GM12878 (cell line): ENCODE measurements around the gene MUC5B. TPM values are rescaled to one million over a fixed set of nuclear protein-coding genes. Genes with fewer than 3 reads are reported as not detected.
A peak's percentile ranks its signal among the peaks of the same experiment; 100 is the strongest.

Experiments
- ATAC-seq: fragments of 200-7000 bp; cut with Tn5 transposase; 3 replicates; pipeline ENCODE4 v1.9.1; 2020; ENCODE audit warnings: mild to moderate bottlenecking, moderate library complexity
- BruUV-seq: library from RNA; stranded (reverse); fragments of 400-500 nt; replicated peaks from 2 replicates; lab custom pipeline; 2021; lab: Mats Ljungman, UMichigan
- CTCF ChIA-PET: fragments of 300-600 bp; sonication (Branson Sonifier 250); formaldehyde crosslinking; extraction: SDS; loops from one replicate; lab custom pipeline; 2021; ENCODE audit warnings: inconsistent platforms; lab: Yijun Ruan, JAX
- POLR2A ChIA-PET: fragments of 350-600 bp; formaldehyde crosslinking; extraction: SDS; loops from one replicate; lab custom pipeline; 2021; ENCODE audit warnings: inconsistent platforms; lab: Charles Lee
- RAD21 ChIA-PET: fragments of 300-600 bp; sonication (Branson Sonifier 250); formaldehyde crosslinking; loops from one replicate; lab custom pipeline; 2023; ENCODE audit warnings: antibody characterized with exemption; ENCODE audit not compliant: unreplicated experiment; lab: Charles Lee
- SMC1A ChIA-PET: fragments of 300-600 bp; sonication (Branson Sonifier 250); formaldehyde crosslinking; loops from one replicate; lab custom pipeline; 2023; ENCODE audit not compliant: unreplicated experiment, uncharacterized antibody; lab: Charles Lee
- DNase-seq: peaks from one replicate; pipeline ENCODE4 v3.0.0-alpha.2; 2011; ENCODE audit warnings: low read depth, low spot score
- FAIRE-seq: peaks from 3 replicates; lab custom pipeline; 2011; peaks lifted over from hg19 to GRCh38; lab: Jason Lieb, UNC
- H2AFZ ChIP-seq: 2 replicates; pipeline ENCODE4 v1.6.0; 2011; ENCODE audit warnings: low read depth, low read length, control low read depth; ENCODE audit not compliant: control insufficient read depth
- H3K27ac ChIP-seq: 2 replicates; pipeline ENCODE4 v1.5.1; 2011; ENCODE audit warnings: control low read depth; ENCODE audit not compliant: control insufficient read depth, insufficient read depth
- H3K27me3 ChIP-seq, 2 experiments: replicated peaks in 1 of 2; 2 replicates each; pipeline versions ENCODE4 v1.6.0 to v1.6.1; 2011; ENCODE audit warnings: low read length in 1 of 2; ENCODE audit not compliant: control insufficient read depth in 2 of 2, insufficient read depth in 2 of 2
- H3K36me3 ChIP-seq, 2 experiments: 2 replicates each; pipeline ENCODE4 v1.5.1; 2011; ENCODE audit warnings: low read length in 1 of 2; ENCODE audit not compliant: control insufficient read depth in 2 of 2, insufficient read depth in 2 of 2
- H3K4me1 ChIP-seq: 2 replicates; pipeline ENCODE4 v1.6.1; 2011; ENCODE audit warnings: mild to moderate bottlenecking, low read length, moderate library complexity, mixed read lengths; ENCODE audit not compliant: control insufficient read depth, insufficient read depth
- H3K4me2 ChIP-seq: 2 replicates; pipeline ENCODE4 v1.6.0; 2011; ENCODE audit warnings: control low read depth; ENCODE audit not compliant: control insufficient read depth, insufficient read depth
- H3K4me3 ChIP-seq: fragments of 200-600 bp; sonication (generic); 2 replicates; pipeline ENCODE4 v1.5.1; 2016
- H3K79me2 ChIP-seq: 2 replicates; pipeline ENCODE4 v1.6.0; 2011; ENCODE audit warnings: low read length; ENCODE audit not compliant: control insufficient read depth, insufficient read depth
- H3K9ac ChIP-seq: 2 replicates; pipeline ENCODE4 v1.8.0; 2011; ENCODE audit warnings: low read length, control low read depth, mixed read lengths; ENCODE audit not compliant: control insufficient read depth, insufficient read depth
- H3K9me3 ChIP-seq: replicated peaks from 3 replicates; pipeline ENCODE4 v1.5.1; 2011; ENCODE audit warnings: mild to moderate bottlenecking, low read length; ENCODE audit not compliant: control insufficient read depth, insufficient read depth
- H4K20me1 ChIP-seq: 2 replicates; pipeline ENCODE4 v1.6.0; 2011; ENCODE audit not compliant: control insufficient read depth, insufficient read depth
- YY1 ChIP-seq: IDR thresholded peaks from 2 replicates; pipeline ENCODE4 v1.6.1; 2011; ENCODE audit warnings: low read depth, mild to moderate bottlenecking, low read length
- WGBS: methylation state at CpG from one replicate; pipeline ENCODE4 v1.1.6; 2016; ENCODE audit warnings: low lambda C conversion rate; ENCODE audit not compliant: insufficient replicate concordance, insufficient coverage; ENCODE audit errors: missing lambda C conversion rate; 5-methylcytosine and 5-hydroxymethylcytosine counted together
- in situ Hi-C: fragments of 300-500 bp; cut with MboI; formaldehyde crosslinking; loops from 9 replicates; pipeline ENCODE4 v1.14.3; 2018; ENCODE audit warnings: mixed read lengths
- intact Hi-C: fragments of 100-400 bp; cut with micrococcal nuclease; formaldehyde crosslinking; loops from one replicate; pipeline ENCODE4 v1.14.2; 2022; ENCODE audit not compliant: unreplicated experiment
- polyA plus RNA-seq, 11 experiments: library from polyadenylated mRNA; depleted of rRNA in 4 of 11; unstranded in 6 of 11; stranded (reverse) in 5 of 11; fragments of >200 nt; fragmentation: Nextera tagmentation in 4 of 11; fragmentation: Illumina TruSeq in 1 of 11; extraction: Ambion mirVana in 4 of 11; extraction: Trizol in 1 of 11; gene quantifications; 1 replicate in 1 of 11; 2 replicates in 10 of 11; pipeline versions ENCODE4 v1.2.1 to v1.2.3, GENCODE V29; 2011 to 2016; ENCODE audit warnings: inconsistent platforms in 2 of 11, missing spikeins in 2 of 11, low read depth in 1 of 11
- total RNA-seq, 4 experiments: library from RNA; depleted of rRNA in 3 of 4; stranded (reverse); fragments of >200 nt in 3 of 4; fragmentation: Illumina TruSeq in 1 of 4; extraction: Trizol in 1 of 4; gene quantifications; 2 replicates each; pipeline versions ENCODE4 v1.2.1 to v1.2.3, GENCODE V29; 2013 to 2021
- TF ChIP-seq, protein P1 (sequence below): fragments of 450-650 bp; formaldehyde crosslinking; IDR thresholded peaks from 2 replicates; pipeline ENCODE4 v1.5.0; 2022; ENCODE audit warnings: mild to moderate bottlenecking, missing genetic modification characterization

MUC5B gene
- total and polyA plus RNA-seq, 10 of the 15 experiments (the other 5 are each of a cell fraction or from before 2014, with no cell fraction given), result 1.5 TPM; not detected in 9

DNA sequence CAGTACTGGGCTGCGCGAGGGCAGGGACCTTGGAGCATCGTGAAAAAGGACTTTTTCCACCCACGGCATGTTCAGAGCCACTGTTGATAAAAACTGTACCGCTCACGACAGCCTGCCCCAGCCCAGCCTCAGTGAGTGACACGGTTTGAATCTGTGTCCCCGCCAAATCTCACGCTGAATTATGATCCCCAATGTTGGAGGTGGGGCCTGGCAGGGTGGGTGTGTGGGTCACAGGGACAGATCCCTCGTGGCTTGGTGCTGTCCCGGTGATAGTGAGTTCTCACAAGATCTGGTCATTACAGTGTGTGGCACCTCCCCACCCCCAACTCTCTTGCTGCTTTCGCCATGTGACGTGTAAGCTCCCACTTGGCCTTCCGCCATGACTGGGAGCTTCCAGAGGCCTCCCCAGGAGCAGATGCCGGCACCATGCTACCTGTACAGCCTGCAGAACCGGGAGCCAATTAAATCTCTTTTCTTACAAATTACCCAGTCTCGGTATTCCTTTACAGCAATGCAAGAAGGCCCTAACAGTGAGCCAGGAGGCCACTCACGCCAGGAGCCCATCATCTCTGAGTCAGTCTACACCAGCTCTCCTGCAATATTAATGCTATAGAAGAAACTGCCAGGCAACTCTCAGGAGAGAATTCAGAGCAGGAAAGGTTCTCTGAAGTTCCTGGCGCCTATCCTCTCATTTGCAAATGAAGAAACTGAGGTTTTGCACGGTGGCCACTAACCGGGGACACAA, 85.3 kb downstream of the MUC5B start:
- TSS peak; percentile 38 for BruUV-seq
- H3K9ac ChIP-seq, result peak overlapping the region; percentile 42; the same call in 1 of the 2 replicates

More for the DNA sequence above, 85.3 kb downstream of the MUC5B start:
- RAD21 ChIA-PET, result interaction anchor here (0.8 kb wide), 1 partner anchor 207 kb away, joined by 3 read pairs; no protein-coding TSS in a partner anchor
- peak overlapping the region; percentile 67 for H3K4me3 ChIP-seq
- WGBS, result 87% methylated on average over 21 of the region's 21 CpGs
- no peak for ATAC-seq
- CTCF ChIA-PET, result interaction anchor here (0.9 kb wide), 1 partner anchor 11 kb away, joined by 3 read pairs; no protein-coding TSS in a partner anchor
- TF ChIP-seq, protein P1, sequence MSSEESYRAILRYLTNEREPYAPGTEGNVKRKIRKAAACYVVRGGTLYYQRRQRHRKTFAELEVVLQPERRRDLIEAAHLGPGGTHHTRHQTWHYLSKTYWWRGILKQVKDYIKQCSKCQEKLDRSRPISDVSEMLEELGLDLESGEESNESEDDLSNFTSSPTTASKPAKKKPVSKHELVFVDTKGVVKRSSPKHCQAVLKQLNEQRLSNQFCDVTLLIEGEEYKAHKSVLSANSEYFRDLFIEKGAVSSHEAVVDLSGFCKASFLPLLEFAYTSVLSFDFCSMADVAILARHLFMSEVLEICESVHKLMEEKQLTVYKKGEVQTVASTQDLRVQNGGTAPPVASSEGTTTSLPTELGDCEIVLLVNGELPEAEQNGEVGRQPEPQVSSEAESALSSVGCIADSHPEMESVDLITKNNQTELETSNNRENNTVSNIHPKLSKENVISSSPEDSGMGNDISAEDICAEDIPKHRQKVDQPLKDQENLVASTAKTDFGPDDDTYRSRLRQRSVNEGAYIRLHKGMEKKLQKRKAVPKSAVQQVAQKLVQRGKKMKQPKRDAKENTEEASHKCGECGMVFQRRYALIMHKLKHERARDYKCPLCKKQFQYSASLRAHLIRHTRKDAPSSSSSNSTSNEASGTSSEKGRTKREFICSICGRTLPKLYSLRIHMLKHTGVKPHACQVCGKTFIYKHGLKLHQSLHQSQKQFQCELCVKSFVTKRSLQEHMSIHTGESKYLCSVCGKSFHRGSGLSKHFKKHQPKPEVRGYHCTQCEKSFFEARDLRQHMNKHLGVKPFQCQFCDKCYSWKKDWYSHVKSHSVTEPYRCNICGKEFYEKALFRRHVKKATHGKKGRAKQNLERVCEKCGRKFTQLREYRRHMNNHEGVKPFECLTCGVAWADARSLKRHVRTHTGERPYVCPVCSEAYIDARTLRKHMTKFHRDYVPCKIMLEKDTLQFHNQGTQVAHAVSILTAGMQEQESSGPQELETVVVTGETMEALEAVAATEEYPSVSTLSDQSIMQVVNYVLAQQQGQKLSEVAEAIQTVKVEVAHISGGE, result no peak
- TF ChIP-seq YY1, result 0 out of 2 replicates have a peak, but pooled peaks have one; percentile 2
- TF ChIP-seq, all 136 proteins: peak for 1
- in situ Hi-C loops, result no loop called here
- peaks cover 9% of the 10 kb centered on the region for H3K9me3 ChIP-seq
- peaks cover 33% of the 10 kb centered on the region for H3K4me1 ChIP-seq
- peak overlapping the region; percentile 86 for H3K4me2 ChIP-seq
- intact Hi-C loops, result loop anchor here (10.0 kb wide), 2 partner anchors 77 to 267 kb away; partner anchors contain the start of genes BRSK2 and DUSP8
- H3K79me2 ChIP-seq, result peaks cover 21% of the 10 kb centered on the region
- H4K20me1 ChIP-seq, result no peaks in the 10 kb centered on the region; the same call in 1 of the 2 replicates
- no peaks in the 10 kb centered on the region for H3K27me3 ChIP-seq
- no peak for FAIRE-seq
- no peaks in the 10 kb centered on the region; a peak in 1 of 4 replicates for H3K36me3 ChIP-seq
- H3K27ac ChIP-seq, result no peak overlapping the region
- POLR2A ChIA-PET, result interaction anchor here (1.2 kb wide), 1 partner anchor 76 kb away, joined by 3 read pairs; no protein-coding TSS in a partner anchor
- SMC1A ChIA-PET, result no interaction called here
- no peak overlapping the region for H2AFZ ChIP-seq
- no peak for DNase-seq
